Nephron (organoid): ENCODE measurements around the gene VPS18.

Source experiments
- H3K27ac Mint-ChIP-seq, 3 experiments: 2 replicates each; pipeline ENCODE4 v1.8.0; 2020; ENCODE audit warnings: mixed read lengths in 3 of 3, mild to moderate bottlenecking in 2 of 3, moderate library complexity in 1 of 3
- H3K27me3 Mint-ChIP-seq: 2 replicates; pipeline ENCODE4 v1.8.0; 2021; ENCODE audit warnings: low read depth, mild to moderate bottlenecking, moderate library complexity, mixed read lengths
- H3K36me3 Mint-ChIP-seq: 2 replicates; pipeline ENCODE4 v1.8.0; 2020; ENCODE audit warnings: low read depth, mixed read lengths
- H3K4me1 Mint-ChIP-seq: 2 replicates; pipeline ENCODE4 v1.8.0; 2020; ENCODE audit warnings: mixed read lengths
- H3K4me3 Mint-ChIP-seq, 3 experiments: 2 replicates each; pipeline ENCODE4 v1.8.0; 2020; ENCODE audit warnings: mild to moderate bottlenecking in 3 of 3, mixed read lengths in 3 of 3, moderate library complexity in 2 of 3
- H3K9me3 Mint-ChIP-seq: 2 replicates; pipeline ENCODE4 v1.8.0; 2020; ENCODE audit warnings: mixed read lengths
- CTCF ChIP-seq, 3 experiments: fragments of 200-600 bp; sonication (generic); IDR thresholded peaks; one replicate each; pipeline ENCODE4 v1.5.0; 2021; ENCODE audit warnings: antibody characterized with exemption in 3 of 3; ENCODE audit not compliant: unreplicated experiment in 3 of 3

VPS18 gene

GRCh38 chr15:40914013-40914412, 19.8 kb downstream of the VPS18 start:
- H3K4me3 Mint-ChIP-seq = no peak overlapping the region
- peaks cover 27% of the 10 kb centered on the region for H3K4me1 Mint-ChIP-seq
- H3K9me3 Mint-ChIP-seq = no peaks in the 10 kb centered on the region
- H3K36me3 Mint-ChIP-seq = no peaks in the 10 kb centered on the region
- H3K27me3 Mint-ChIP-seq = peaks cover 13% of the 10 kb centered on the region
- TF ChIP-seq CTCF (IDR thresholded peaks at IDR 0.05; ENCODE audit: unreplicated experiment in 3 of 3) = no peak
- no peak overlapping the region for H3K27ac Mint-ChIP-seq

GRCh38 chr15:40914486-40914885, 20.2 kb downstream of the VPS18 start:
- Mint-ChIP-seq H3K27ac (no peak overlapping the region), H3K36me3 (no peaks in the 10 kb centered on the region), H3K4me1 (peaks cover 22% of the 10 kb centered on the region), H3K27me3 (peaks cover 13% of the 10 kb centered on the region), H3K9me3 (no peaks in the 10 kb centered on the region), H3K4me3 (no peak overlapping the region)
- no peak for TF ChIP-seq CTCF (IDR thresholded peaks at IDR 0.05; ENCODE audit: unreplicated experiment in 3 of 3)

GRCh38 chr15:40915116-40915661, 20.9 kb downstream of the VPS18 start:
- H3K27me3 Mint-ChIP-seq = peaks cover 13% of the 10 kb centered on the region
- no peak overlapping the region for H3K4me3 Mint-ChIP-seq
- H3K27ac Mint-ChIP-seq = peak overlapping the region in 2 of 3 experiments; percentile 30 to 44
- TF ChIP-seq CTCF (IDR thresholded peaks at IDR 0.05; ENCODE audit: unreplicated experiment in 3 of 3) = no peak
- peaks cover 15% of the 10 kb centered on the region for H3K4me1 Mint-ChIP-seq
- H3K9me3 Mint-ChIP-seq = no peaks in the 10 kb centered on the region
- no peaks in the 10 kb centered on the region for H3K36me3 Mint-ChIP-seq

GRCh38 chr15:40915679-40916078, 21.4 kb downstream of the VPS18 start:
- no peaks in the 10 kb centered on the region for H3K36me3 Mint-ChIP-seq
- peaks cover 11% of the 10 kb centered on the region for H3K4me1 Mint-ChIP-seq
- H3K9me3 Mint-ChIP-seq = no peaks in the 10 kb centered on the region
- no peak for TF ChIP-seq CTCF (IDR thresholded peaks at IDR 0.05; ENCODE audit: unreplicated experiment in 3 of 3)
- H3K4me3 Mint-ChIP-seq = no peak overlapping the region
- H3K27ac Mint-ChIP-seq = no peak overlapping the region
- peaks cover 15% of the 10 kb centered on the region for H3K27me3 Mint-ChIP-seq

GRCh38 chr15:40917585-40917984, 23.3 kb downstream of the VPS18 start:
- H3K36me3 Mint-ChIP-seq = no peaks in the 10 kb centered on the region
- H3K9me3 Mint-ChIP-seq = no peaks in the 10 kb centered on the region

More at GRCh38 chr15:40917585-40917984, 23.3 kb downstream of the VPS18 start:
- Mint-ChIP-seq H3K27ac (no peak overlapping the region), H3K27me3 (peaks cover 27% of the 10 kb centered on the region), H3K4me1 (no peaks in the 10 kb centered on the region), H3K4me3 (no peak overlapping the region)
- TF ChIP-seq CTCF (IDR thresholded peaks at IDR 0.05; ENCODE audit: unreplicated experiment in 3 of 3) = no peak
